HG02852 (cell line): Measurements from ENCODE around the gene ATG10.
"Not testable (repeated sequence)": the region's sequence is repeated elsewhere in the genome, so short reads cannot be mapped to it uniquely, and the experiment has no call there.

ENCODE experiments used
- ATAC-seq: cut with Tn5 transposase; IDR thresholded peaks from one replicate; pipeline ENCODE4 v1.9.1; 2021; ENCODE audit warnings: mild to moderate bottlenecking, moderate library complexity; ENCODE audit not compliant: unreplicated experiment

ATG10 gene

DNA sequence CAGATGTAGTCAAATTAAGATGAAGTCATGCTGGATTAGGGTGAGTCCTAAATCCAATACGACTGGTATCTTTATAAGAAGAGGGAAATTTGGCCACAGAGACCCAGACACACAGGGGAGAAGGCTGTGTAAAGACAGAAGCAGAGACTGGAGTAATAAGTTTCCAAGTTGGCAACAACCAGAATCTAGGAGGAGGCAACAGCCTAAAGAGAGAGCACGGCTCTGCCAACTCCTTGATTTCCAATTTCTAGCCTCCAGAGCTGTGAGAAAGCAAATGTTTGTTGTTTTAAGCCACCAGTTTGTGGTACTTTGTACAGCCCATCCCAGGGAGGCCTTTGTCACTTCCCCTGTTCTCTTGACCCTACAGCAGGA, 74.4 kb downstream of the ATG10 start:
- ATAC-seq, result no peak

DNA sequence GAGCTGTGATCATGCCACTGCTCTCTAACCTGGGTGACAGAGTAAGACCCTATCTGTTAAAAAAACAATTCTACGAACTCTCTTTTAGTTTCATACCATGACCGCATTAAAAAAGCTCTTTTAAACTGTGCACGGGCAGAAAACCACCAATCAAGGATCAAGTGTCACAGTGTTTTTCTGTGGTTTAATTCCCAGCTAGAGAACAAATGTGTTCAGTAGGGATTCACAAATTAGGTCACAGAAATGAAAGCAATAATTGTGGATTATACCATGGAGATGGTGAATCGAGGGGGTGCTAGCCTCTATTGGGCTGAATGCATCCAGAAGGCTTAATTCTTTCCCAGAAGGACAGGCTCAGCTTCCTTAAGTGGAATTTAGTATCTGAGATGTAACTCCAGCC, 79.1 kb downstream of the ATG10 start:
- ATAC-seq, result no peak

DNA sequence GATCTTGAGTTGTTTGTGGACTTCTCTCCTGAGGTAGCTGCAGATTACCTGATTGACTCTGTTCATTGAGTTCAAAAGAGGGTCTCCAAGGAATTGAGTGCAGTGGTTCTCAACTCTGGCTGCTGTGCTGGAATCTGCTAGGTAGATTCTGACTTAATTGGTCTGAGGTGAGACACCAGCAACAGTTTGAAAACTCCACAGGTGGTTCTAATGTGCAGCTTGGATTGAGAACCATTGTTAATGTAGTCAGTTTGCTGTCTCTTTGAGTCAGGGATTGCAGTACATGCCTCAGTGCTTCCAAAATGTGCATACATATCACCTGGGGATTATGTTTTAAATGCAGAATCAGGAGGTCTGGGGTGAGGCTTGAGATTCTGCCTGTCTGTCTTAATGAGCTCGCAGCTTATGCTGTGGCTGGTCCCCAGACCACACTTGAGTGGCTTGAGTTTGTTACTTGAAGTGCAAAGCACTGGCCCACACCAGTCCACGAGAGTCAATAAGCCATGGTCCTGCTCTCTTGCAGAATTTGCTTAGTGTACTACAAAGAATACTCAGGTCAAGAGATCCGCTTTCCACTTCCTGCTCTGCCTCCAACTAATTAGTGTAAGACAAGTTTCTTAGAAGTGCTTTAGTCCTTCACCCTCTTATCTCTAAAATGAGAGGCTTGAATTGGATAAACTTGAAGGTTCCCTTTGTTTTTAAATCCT, 82.3 kb downstream of the ATG10 start:
- no peak for ATAC-seq

DNA sequence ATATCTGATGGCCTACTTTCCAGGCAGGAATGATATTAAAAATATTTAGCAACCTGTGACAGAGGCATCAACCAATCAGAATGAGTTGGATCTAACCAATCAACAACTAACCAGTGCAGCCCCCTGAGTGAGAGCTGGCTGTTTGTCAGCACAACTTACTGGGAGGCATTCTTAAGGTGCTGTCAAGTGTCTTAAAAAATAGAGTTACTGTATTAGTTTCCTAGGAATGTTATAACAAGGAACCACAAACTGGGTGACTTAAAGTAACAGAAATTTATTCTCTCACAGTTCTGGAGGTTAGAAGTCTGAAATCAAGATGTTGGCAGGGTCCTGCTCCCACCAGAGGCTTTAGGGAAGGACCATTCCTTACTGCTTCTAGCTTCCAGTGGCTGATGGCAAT, 85.2 kb downstream of the ATG10 start:
- ATAC-seq, result no peak

DNA sequence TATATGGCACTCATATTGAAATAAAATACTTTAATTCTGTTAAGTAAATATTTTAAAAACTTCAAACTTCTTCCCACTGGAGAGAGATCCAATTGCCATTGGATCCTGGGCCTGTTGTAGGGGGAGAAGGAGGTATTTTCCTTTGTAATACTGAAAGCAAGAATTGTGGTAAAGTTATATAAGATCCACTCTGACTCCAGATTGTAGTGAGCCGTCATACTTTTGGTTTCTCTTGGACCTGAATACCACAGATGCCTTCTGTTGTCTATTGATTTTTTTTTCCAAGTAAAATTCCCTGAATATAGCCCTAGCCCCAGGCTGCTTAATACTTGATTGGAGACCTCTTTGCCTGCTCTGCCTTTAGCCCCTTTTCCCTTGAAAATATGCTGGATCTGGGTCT, 86.9 kb downstream of the ATG10 start:
- peak; percentile 72 for ATAC-seq

DNA sequence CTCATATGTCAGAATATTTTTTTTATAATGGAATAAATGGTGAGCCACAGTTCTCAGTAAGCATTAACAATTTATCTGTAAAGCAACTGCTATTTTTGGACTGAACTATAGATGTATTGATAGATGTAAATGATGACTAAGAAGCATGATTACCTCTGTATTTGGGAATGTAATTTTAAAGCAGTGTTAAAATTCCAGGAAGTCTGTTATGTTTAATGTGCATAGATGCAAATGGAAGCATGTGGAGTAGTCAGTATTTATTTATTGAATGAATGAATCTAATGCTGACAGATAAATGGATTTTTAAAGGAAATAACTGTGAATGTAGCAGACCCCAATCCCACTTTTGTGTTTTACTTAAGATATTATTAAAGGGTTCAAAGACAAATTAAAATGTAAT, 95.0 kb downstream of the ATG10 start:
- no peak for ATAC-seq

DNA sequence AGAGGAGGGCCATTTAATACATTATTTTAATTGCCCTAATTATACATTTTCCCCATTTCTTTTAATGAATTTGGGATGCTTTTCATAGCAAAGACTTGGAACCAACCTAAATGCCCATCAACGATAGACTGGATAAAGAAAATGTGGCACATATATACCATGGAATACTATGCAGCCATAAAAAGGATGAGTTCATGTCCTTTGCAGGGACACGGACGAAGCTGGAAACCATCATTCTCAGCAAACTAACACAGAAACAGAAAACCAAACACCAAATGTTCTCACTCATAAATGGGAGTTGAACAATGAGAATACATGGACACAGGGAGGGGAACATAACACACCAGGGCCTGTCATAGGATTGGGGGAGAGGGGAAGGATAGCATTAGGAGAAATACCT, 96.2 kb downstream of the ATG10 start:
- not testable (repeated sequence) for ATAC-seq

DNA sequence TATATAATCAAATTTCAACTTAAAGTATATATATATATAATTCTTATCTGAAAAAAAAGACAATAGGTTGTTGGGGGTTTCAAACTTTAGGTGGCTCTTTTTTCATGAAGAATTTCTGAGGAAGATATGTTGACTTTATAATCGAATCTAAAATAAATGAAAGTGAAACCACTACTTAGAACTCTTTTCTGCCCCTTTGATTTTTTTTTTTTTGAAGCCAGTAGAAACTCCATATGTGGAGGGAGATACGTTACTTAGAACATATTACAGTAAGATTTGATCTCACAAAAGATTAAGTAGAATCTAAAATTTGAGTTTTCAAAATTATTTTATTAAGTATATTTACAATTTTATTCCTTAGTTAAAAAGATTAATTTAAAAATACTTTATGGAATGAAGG, 96.9 kb downstream of the ATG10 start:
- ATAC-seq, result no peak

DNA sequence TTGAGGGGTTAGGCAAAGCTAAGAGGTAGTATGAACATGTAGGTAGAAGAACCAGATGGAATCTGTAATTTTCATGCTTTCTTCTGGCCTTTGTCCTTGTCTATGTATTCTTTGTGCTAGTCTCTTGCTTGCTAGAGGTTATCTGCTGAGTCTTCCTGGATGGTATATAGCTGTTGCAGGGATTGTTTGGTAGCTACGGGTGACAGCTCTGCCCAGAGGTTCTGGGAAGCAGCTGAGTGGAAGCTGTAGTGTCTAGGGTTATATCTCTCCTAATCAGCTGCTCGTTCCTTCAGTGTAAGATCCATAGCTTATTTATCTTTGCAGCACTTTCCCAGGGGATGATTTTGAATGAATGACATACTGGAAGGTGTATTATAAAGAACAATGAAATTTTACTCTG, 100.3 kb downstream of the ATG10 start:
- ATAC-seq, result no peak

DNA sequence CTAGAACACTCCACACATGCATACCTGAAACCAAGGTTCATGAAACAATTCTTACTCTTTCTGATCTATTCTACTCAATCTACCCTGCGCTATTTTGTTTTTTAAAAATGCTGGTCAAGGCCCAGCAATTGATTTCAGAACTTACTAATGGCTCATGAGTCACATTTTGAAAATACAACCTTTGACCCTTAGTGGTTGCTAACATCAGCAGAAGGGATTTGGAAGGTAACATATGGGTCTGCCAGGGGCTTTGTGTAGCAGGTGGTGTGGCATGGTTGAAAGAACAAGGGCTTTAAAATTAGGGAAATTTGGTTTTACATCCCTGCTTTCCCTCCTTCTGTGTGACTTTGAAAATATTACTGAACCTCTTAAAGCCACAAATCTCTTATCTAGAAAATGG, 101.4 kb downstream of the ATG10 start:
- no peak for ATAC-seq

DNA sequence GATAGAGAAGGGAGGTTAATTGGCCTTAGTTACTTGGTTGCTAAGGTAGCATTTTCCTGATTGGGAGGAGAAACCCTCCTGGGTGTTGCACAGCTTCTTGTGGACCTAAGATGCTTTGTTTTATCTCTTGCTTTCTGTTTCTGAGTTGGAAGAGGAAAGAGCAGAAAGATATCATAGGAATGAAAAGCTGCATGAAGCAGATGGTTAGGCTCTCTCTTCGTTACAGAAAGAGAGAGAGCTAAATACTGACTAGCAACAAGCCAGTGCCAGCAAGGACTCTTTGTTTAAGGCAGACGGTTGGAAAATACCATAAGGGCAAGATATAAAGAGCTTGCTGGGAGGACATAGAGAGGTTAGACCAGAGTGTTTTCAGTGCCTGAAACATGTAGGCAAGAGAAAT, 103.1 kb downstream of the ATG10 start:
- ATAC-seq, result no peak

DNA sequence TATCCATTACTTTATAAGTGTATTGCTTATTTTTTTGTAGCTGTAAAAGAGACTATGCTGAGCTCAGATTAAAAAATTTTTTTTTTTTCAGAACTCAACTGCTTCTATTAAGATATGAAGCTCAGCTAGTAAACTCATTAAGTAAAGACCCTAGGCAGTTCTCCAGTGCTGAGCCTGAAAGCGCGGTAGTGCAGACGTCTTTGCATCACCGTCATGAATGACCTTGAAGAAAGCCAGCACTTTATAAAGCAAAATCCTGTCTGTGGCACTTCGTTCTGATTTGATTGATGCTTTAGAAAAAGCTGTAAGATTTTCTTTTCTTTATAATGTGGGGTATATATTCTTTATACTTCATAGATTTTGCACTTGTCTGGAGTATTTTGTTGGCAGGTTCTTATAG, 105.7 kb downstream of the ATG10 start:
- ATAC-seq, result no peak

DNA sequence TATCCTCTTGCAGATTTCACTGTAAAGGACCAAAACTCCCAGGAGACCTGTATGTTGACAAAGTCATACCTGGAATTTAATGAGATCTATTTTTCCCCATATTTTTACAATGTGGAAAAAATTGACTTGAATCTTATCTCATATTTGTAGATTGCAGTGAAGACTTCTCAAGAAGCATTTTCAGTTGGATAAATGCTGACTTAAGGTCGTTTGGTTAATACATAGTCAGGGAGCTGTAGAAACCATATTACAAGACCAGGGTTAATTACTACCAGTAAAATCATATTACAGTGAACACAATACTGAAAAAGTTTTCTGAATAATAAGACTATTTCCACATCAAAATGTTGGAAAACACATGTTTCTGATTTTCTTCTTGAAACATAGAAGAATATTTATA, 119.8 kb downstream of the ATG10 start:
- ATAC-seq, result no peak

DNA sequence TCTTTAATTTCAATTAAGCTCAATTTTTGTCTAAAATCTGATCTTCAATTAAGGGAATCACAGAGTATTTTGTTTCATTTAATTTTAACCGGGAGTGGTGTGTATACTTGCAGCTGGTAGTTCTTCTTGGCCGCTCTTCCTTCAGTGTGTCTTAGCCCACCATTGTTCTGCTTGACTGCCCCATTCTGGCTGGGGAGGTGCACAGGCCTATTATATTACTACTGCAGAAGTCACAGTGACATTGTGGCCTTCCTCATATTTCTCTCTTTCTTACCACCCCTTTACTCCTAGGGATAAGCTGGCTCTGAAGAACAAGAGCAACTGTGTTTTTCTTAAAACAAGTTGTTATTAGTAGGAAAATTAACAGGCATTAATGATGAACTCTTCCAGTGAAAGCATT, 123.7 kb downstream of the ATG10 start:
- no peak for ATAC-seq

DNA sequence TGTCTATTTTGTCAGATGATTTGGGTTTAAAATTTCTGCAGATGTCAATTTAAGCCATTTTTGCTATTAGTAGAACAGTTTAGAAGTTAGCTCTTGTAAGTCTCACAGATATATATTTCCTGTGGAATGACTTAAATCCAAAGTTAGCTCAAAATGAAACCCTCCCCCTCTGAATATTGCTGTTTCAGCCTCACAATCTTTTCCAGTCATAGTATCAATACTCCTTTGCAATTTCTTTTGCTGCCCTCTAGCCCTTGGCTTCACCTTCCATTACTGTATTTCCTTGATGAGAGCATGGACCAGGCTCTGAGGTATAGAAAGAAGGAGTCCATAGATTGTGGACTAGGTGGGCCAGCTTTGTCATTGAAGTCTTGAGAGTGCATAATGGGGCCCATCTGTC, 124.4 kb downstream of the ATG10 start:
- no peak for ATAC-seq

DNA sequence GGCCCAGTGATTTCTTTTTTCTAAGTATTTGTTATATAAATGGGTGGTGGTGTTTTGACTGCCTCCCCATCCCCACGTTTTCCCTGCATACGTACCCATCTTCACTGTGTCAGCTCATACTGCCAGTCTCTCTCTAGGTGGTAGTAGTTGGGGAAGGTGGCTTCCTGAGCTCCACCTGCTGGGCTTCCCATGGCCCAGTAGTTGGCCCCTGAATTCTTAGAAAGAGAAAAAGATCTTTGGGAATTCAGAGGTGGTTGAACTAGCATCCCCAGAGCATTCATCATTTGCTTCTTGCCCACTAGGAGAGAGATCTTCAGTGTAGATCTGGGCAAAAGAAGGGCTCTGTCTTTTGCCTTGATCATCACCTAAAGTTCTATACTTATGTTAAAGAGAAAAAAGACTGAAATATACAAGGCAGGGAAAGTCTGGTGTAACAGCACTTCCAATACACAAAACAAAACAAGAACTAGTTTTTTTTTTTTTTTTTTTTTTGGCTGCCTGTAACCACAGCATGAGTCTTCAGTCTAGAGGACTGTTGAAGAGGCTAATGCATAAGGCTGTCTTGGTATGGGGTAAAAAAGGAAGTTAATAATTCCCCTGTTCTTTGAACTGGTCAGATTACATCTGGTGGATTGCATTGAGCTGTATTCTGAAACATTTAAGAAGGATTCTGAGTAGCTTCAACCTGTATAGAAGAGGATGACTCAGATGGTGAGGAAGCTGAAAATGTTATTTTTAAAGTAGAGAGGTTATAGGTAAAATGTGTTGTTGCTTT, 128.7 kb downstream of the ATG10 start:
- ATAC-seq, result peak; percentile 93

DNA sequence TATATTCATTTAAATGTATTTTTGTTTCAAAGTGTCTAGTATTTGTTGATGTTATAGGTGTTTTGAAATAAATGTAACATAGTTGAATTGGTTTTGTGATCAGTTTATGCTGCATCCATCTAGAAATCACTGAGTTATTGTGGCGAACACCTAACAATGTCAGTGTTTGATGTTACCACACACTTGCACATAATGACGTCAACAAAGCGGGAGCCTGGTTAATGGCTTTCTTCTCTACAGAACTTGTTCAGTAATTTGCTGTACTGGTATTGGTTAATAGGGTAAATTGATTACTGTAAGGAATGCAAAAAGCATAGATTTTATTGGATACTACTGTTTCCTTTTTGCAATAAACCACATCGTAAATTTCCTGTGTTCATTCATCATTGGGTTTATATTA, 133.0 kb downstream of the ATG10 start:
- no peak for ATAC-seq

DNA sequence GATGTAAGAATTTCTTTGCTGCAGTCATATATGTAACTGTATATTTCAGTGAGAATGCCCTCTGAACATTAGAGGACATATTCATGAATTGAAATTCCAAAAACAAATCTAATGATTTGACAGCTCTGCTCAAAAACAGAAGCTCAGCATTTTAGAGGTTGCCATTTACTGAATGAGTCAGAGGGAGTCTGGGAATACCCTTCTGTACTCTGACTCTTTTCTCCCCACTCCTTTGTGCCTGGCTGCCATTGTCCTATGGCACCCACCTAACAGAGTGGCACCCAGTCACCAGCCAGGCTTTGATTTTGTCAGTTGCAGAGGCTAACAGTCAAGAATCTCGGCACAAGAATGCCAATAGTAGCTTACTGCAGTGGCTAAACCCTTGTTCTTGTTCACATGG, 133.6 kb downstream of the ATG10 start:
- ATAC-seq, result no peak

DNA sequence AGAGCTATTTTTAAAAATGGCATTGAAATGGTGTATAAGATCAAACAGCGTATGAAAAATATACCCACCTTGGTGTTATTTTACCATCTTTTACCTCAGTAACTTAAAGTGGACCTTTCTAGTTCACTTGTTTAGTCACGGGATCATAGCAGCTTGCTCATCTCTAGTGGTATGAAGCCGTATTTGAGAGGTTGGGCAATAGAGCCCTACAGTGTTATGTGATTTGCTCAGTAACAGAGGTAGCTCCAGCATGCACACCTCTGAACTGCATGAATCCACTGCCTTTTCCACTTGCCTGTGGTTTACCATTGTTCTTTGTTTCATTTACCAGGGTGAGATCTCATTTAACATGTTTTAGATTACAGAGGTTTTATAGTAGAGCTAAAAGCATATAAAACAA, 134.4 kb downstream of the ATG10 start:
- ATAC-seq, result no peak

DNA sequence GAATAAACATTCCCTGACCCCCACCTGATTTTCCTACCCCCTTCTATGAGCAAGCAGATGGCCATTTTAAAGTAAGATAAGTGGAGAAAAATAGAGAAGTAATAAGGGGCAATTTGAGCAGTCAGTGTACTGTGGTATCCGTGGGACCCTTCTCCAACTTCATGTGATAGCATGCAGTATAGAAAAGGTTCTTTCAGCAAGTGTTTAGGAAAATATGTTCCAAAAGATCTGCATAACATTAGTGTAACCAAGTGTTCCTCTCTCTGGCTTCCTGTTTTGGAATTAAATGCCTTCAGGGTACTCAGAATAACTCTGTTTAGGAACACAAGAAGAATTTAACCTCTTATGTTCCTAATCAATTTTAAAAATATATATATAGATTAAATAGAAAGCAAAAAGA, 134.9 kb downstream of the ATG10 start:
- ATAC-seq, result no peak

DNA sequence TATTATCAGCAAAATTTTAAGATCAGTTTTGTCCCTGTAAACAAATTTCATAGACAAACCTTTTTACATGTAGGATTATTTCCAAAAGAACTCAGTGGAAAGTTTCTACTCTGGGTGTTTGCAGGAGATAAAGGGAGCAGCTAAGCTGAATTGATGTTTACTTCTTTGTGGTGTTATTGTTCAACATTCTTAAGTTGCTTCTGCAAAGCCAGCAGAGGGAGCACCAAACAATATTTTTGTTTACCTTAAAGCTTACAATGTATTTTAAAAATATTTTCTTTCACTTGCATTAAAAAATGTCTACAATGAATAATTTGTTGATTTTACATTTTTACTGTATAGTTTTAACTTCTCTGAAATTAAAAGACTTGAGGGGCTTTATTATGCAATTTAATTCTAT, 135.4 kb downstream of the ATG10 start:
- no peak for ATAC-seq

DNA sequence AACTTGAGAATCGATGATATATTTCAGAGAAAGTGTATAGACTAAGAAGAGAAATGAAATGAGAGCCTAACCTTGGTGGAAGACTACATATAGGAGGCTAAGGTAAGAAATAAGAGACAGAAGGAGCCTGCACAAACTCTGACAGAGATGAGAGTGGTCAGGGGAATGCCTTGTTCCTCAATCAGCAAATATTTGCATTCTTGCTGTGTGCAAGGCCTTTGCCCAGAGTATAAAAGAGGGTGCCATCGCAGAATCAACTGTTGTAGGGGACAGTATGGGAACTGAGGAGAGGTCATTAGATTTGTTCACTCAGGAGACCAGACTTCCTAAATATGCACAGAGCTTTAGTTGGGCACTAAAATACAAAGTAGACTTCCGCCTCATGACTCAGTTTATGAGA, 137.2 kb downstream of the ATG10 start:
- ATAC-seq, result no peak

DNA sequence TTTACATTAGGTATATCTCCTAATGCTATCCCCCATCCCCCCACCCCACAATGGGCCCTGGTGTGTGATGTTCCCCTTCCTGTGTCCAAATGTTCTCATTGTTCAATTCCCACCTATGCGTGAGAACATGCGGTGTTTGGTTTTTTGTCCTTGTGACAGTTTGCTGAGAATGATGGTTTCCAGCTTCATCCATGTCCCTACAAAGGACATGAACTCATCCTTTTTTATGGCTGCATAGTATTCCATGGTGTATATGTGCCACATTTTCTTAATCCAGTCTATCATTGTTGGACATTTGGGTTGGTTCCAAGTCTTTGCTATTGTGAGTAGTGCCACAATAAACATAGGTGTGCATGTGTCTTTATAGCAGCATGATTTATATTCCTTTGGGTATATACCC, 138.1 kb downstream of the ATG10 start:
- not testable (repeated sequence) for ATAC-seq
